Uterus (tissue), 2 donors: ENCODE measurements around the gene COG3.

ENCODE experiments used
- POLR2A ChIP-seq, 2 donors: fragments of 450-650 bp; IDR thresholded peaks; one replicate each; pipeline ENCODE4 v1.6.1; 2016; ENCODE audit warnings: antibody characterized with exemption in 2 of 2, mild to moderate bottlenecking in 1 of 2, moderate library complexity in 1 of 2
- TF ChIP-seq, protein P1 (sequence below), 4 experiments: fragments of 200-600 bp in 2 of 4; fragments of 450-650 bp in 2 of 4; sonication (generic) in 2 of 4; IDR thresholded peaks; one replicate each; pipeline ENCODE4 v1.5.1; 2016 to 2019; ENCODE audit warnings: antibody characterized with exemption in 4 of 4, mild to moderate bottlenecking in 2 of 4, moderate library complexity in 1 of 4

DNA sequence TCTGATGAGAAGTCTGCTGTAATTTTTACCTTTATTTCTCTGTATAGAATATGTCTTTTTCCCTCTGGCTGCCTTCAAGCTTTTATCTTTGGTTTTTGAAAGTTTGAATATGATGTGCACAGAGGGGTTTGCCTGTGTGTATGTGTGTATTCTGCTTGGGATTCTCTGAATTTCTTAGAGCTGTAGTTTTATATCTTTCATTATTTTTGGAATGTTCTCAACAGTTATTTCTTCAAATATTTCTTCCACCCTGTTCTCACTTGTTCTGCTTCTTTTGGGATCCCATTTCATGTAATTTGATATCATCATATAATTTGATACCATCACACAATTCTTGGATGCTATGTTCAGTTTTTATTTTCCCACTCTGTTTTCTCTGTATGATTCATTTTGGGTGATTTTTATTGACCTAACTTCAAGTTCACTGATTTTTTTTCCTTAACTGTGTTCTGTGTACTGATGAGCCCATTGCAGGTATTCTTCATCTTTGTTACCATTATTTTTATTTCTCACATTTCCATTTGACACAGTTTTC lies 7.5 kb downstream of the COG3 start:
- TF ChIP-seq, protein P1, sequence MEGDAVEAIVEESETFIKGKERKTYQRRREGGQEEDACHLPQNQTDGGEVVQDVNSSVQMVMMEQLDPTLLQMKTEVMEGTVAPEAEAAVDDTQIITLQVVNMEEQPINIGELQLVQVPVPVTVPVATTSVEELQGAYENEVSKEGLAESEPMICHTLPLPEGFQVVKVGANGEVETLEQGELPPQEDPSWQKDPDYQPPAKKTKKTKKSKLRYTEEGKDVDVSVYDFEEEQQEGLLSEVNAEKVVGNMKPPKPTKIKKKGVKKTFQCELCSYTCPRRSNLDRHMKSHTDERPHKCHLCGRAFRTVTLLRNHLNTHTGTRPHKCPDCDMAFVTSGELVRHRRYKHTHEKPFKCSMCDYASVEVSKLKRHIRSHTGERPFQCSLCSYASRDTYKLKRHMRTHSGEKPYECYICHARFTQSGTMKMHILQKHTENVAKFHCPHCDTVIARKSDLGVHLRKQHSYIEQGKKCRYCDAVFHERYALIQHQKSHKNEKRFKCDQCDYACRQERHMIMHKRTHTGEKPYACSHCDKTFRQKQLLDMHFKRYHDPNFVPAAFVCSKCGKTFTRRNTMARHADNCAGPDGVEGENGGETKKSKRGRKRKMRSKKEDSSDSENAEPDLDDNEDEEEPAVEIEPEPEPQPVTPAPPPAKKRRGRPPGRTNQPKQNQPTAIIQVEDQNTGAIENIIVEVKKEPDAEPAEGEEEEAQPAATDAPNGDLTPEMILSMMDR (IDR thresholded peaks at IDR 0.05), result no peak
- TF ChIP-seq POLR2A (IDR thresholded peaks at IDR 0.05), result no peak
